CD14-positive monocyte (primary cell): ENCODE data around the gene CREB1. TPM values are rescaled to one million over a fixed set of nuclear protein-coding genes. Genes with fewer than 3 reads are reported as not detected.

ENCODE experiments used
- DNase-seq, 3 donors: peaks; one replicate each; pipeline ENCODE4 v3.0.0-alpha.2; 2011 to 2022
- H2AFZ ChIP-seq: 2 replicates; pipeline ENCODE4 v1.6.0; 2012; ENCODE audit warnings: mild to moderate bottlenecking, low read depth, low read length, inconsistent platforms; ENCODE audit not compliant: insufficient read depth, poor library complexity, severe bottlenecking
- H3K27ac ChIP-seq, 2 donors: 1 replicate in 1 of 2; 2 replicates in 1 of 2; pipeline ENCODE4 v1.5.1; 2012 to 2013; ENCODE audit warnings: low read length in 2 of 2, control low read depth in 1 of 2, inconsistent platforms in 1 of 2, low read depth in 1 of 2, mild to moderate bottlenecking in 1 of 2
- H3K27me3 ChIP-seq, 2 donors: one replicate each; pipeline versions ENCODE4 v1.6.0 to v1.6.1; 2011 to 2013; ENCODE audit warnings: low read length in 2 of 2; ENCODE audit not compliant: control insufficient read depth in 2 of 2, insufficient read depth in 2 of 2
- H3K36me3 ChIP-seq, 2 donors: replicated peaks in 1 of 2; 1 replicate in 1 of 2; 2 replicates in 1 of 2; pipeline versions ENCODE4 v1.5.1 to v1.6.1; 2012 to 2013; ENCODE audit warnings: low read length in 2 of 2, control low read depth in 1 of 2, inconsistent platforms in 1 of 2, mild to moderate bottlenecking in 1 of 2; ENCODE audit not compliant: insufficient read depth in 2 of 2, control insufficient read depth in 1 of 2
- H3K4me1 ChIP-seq, 2 donors: 1 replicate in 1 of 2; 2 replicates in 1 of 2; pipeline versions ENCODE4 v1.5.1 to v1.6.1; 2012 to 2013; ENCODE audit warnings: low read length in 2 of 2, control low read depth in 1 of 2, inconsistent platforms in 1 of 2, mild to moderate bottlenecking in 1 of 2, moderate library complexity in 1 of 2; ENCODE audit not compliant: insufficient read depth in 2 of 2, control insufficient read depth in 1 of 2
- H3K4me2 ChIP-seq: replicated peaks from 2 replicates; pipeline ENCODE3; 2012; ENCODE audit warnings: low read length, moderate library complexity, mild to moderate bottlenecking; ENCODE audit not compliant: poor library complexity, severe bottlenecking; ENCODE audit errors: extremely low read depth
- H3K4me3 ChIP-seq, 3 experiments: fragments of 200-600 bp in 1 of 3; sonication (generic) in 1 of 3; replicated peaks in 1 of 3; 1 replicate in 2 of 3; 2 replicates in 1 of 3; pipeline ENCODE4 v1.5.1; 2011 to 2013; ENCODE audit warnings: low read length in 3 of 3, mild to moderate bottlenecking in 3 of 3, control low read depth in 2 of 3, low read depth in 2 of 3, inconsistent platforms in 1 of 3, moderate library complexity in 1 of 3
- H3K79me2 ChIP-seq: 2 replicates; pipeline ENCODE4 v1.6.0; 2012; ENCODE audit warnings: mild to moderate bottlenecking, control low read depth, inconsistent platforms, low read length, moderate library complexity; ENCODE audit not compliant: insufficient read depth
- H3K9ac ChIP-seq: 2 replicates; pipeline ENCODE4 v1.6.0; 2017; ENCODE audit warnings: low read length, mild to moderate bottlenecking; ENCODE audit not compliant: insufficient read depth, poor library complexity, severe bottlenecking
- H3K9me3 ChIP-seq, 2 donors: replicated peaks in 1 of 2; 1 replicate in 1 of 2; 2 replicates in 1 of 2; pipeline versions ENCODE4 v1.5.1 to v1.6.1; 2012 to 2013; ENCODE audit warnings: low read length in 2 of 2, control low read depth in 1 of 2; ENCODE audit not compliant: control insufficient read depth in 1 of 2, insufficient read depth in 1 of 2
- H4K20me1 ChIP-seq: 2 replicates; pipeline ENCODE4 v1.6.0; 2012; ENCODE audit warnings: mild to moderate bottlenecking, low read length, control low read depth, moderate library complexity; ENCODE audit not compliant: insufficient read depth
- H3K27ac Mint-ChIP-seq, 7 donors: one replicate each; pipeline ENCODE4 v1.8.0; 2020; ENCODE audit warnings: mild to moderate bottlenecking in 7 of 7, mixed read lengths in 7 of 7, moderate library complexity in 6 of 7, inconsistent platforms in 2 of 7
- H3K27me3 Mint-ChIP-seq, 3 donors: one replicate each; pipeline ENCODE4 v1.8.0; 2021 to 2022; ENCODE audit warnings: low read depth in 3 of 3, mild to moderate bottlenecking in 3 of 3, mixed read lengths in 3 of 3, moderate library complexity in 3 of 3, inconsistent platforms in 1 of 3
- H3K36me3 Mint-ChIP-seq, 2 donors: one replicate each; pipeline ENCODE4 v1.8.0; 2020; ENCODE audit warnings: mixed read lengths in 2 of 2, inconsistent platforms in 1 of 2, mild to moderate bottlenecking in 1 of 2
- H3K4me1 Mint-ChIP-seq: one replicate; pipeline ENCODE4 v1.8.0; 2020; ENCODE audit warnings: mild to moderate bottlenecking, mixed read lengths
- H3K4me3 Mint-ChIP-seq, 2 donors: one replicate each; pipeline ENCODE4 v1.8.0; 2020; ENCODE audit warnings: mild to moderate bottlenecking in 2 of 2, mixed read lengths in 2 of 2, moderate library complexity in 1 of 2
- H3K9me3 Mint-ChIP-seq, 7 donors: one replicate each; pipeline ENCODE4 v1.8.0; 2020 to 2022; ENCODE audit warnings: mixed read lengths in 7 of 7, mild to moderate bottlenecking in 6 of 7, moderate library complexity in 6 of 7, inconsistent platforms in 2 of 7
- CTCF ChIP-seq: fragments of 200-600 bp; IDR thresholded peaks from one replicate; pipeline ENCODE4 v1.8.0; 2022; ENCODE audit warnings: antibody characterized with exemption, mild to moderate bottlenecking
- WGBS: methylation state at CpG from one replicate; pipeline ENCODE4 v1.1.5; 2013; ENCODE audit warnings: missing lambda C conversion rate; ENCODE audit not compliant: insufficient coverage; 5-methylcytosine and 5-hydroxymethylcytosine counted together
- intact Hi-C, 2 donors: fragments of 100-400 bp; cut with micrococcal nuclease; formaldehyde crosslinking; loops; one replicate each; pipeline versions ENCODE4 v1.15.0 to v1.15.1; 2023
- polyA plus RNA-seq, 3 donors: library from polyadenylated mRNA; depleted of rRNA in 1 of 3; unstranded in 2 of 3; stranded (reverse) in 1 of 3; fragments of 300-500 nt in 2 of 3; fragments of >200 nt in 1 of 3; fragmentation: Illumina TruSeq in 2 of 3; gene quantifications; 1 replicate in 2 of 3; 2 replicates in 1 of 3; pipeline ENCODE4 v1.2.3, GENCODE V29; 2012 to 2021

The CREB1 gene
- polyA plus RNA-seq, 3 donors = 43.3 to 60.5 (median 55.2) TPM

GRCh38 chr2:207483066-207483465 is 46.7 kb upstream of the CREB1 start:
- Histone ChIP-seq H3K79me2 (no peaks in the 10 kb centered on the region), H4K20me1 (no peaks in the 10 kb centered on the region), H3K9ac (no peak overlapping the region), H3K4me2 (no peak overlapping the region), H3K4me3 (no peak overlapping the region), H3K27me3 (no peaks in the 10 kb centered on the region), H3K36me3 (no peaks in the 10 kb centered on the region), H3K9me3 (no peaks in the 10 kb centered on the region), H3K4me1 (peaks cover 28 to 33% of the 10 kb centered on the region in 2 donors), H3K27ac (no peak overlapping the region), H2AFZ (no peak overlapping the region)
- DNase-seq = no peak
- Mint-ChIP-seq H3K9me3 (peaks cover 0 to 2% (median 0%) of the 10 kb centered on the region in 7 donors), H3K36me3 (no peaks in the 10 kb centered on the region), H3K4me3 (no peak overlapping the region), H3K4me1 (peaks cover 41% of the 10 kb centered on the region), H3K27ac (no peak overlapping the region), H3K27me3 (peaks cover 0 to 2% (median 0%) of the 10 kb centered on the region in 3 donors)
- intact Hi-C loops = loop anchor here (5.0 kb wide), 1 partner anchor 44 kb away; the partner anchor contains the start of gene CREB1 (in 2 of the 2)
- no peak for TF ChIP-seq CTCF

- Histone ChIP-seq H4K20me1 (no peaks in the 10 kb centered on the region), H3K27ac (no peak overlapping the region), H3K27me3 (no peaks in the 10 kb centered on the region), H3K4me1 (peaks cover 24 to 29% of the 10 kb centered on the region in 2 donors), H3K79me2 (no peaks in the 10 kb centered on the region), H3K4me2 (no peak overlapping the region), H3K9me3 (no peaks in the 10 kb centered on the region), H3K36me3 (no peaks in the 10 kb centered on the region), H3K9ac (no peak overlapping the region), H3K4me3 (no peak overlapping the region), H2AFZ (no peak overlapping the region)
- peaks cover 0 to 2% (median 0%) of the 10 kb centered on the region in 7 donors for H3K9me3 Mint-ChIP-seq
- H3K27me3 Mint-ChIP-seq = peaks cover 0 to 2% (median 0%) of the 10 kb centered on the region in 3 donors
- TF ChIP-seq CTCF = no peak
- no peak overlapping the region for H3K27ac Mint-ChIP-seq
- H3K4me3 Mint-ChIP-seq = no peak overlapping the region
- 88% methylated on average over 4 of the region's 4 CpGs for WGBS
- no peaks in the 10 kb centered on the region for H3K36me3 Mint-ChIP-seq
- intact Hi-C loops = loop anchor here (5.0 kb wide), 1 partner anchor 44 kb away; the partner anchor contains the start of gene CREB1 (in 2 of the 2)
- peaks cover 37% of the 10 kb centered on the region for H3K4me1 Mint-ChIP-seq
- no peak for DNase-seq
Observed at GRCh38 chr2:207483477-207483876, 46.3 kb upstream of the CREB1 start.
